HEK293 (cell line): ENCODE measurements around the gene PDZD4.

Experiments used
- CTCF ChIA-PET: fragments of 350-600 bp; formaldehyde crosslinking; extraction: SDS; loops from one replicate; lab custom pipeline; 2021; ENCODE audit warnings: antibody characterized with exemption; lab: Yijun Ruan, JAX
- POLR2A ChIA-PET: fragments of 300-600 bp; formaldehyde crosslinking; extraction: SDS; loops from one replicate; lab custom pipeline; 2020; ENCODE audit warnings: antibody characterized with exemption, inconsistent platforms; lab: Yijun Ruan, JAX
- H3K27ac ChIP-seq: fragments of 200-500 bp; sonication (Bioruptor generic); 2 replicates; pipeline ENCODE4 v1.5.1; 2014; ENCODE audit warnings: low read depth, low read length, control low read depth, inconsistent platforms; ENCODE audit errors: extremely low read depth
- H3K36me3 ChIP-seq, 2 experiments: fragments of 200-500 bp in 1 of 2; sonication (Bioruptor generic) in 1 of 2; 1 replicate in 1 of 2; 2 replicates in 1 of 2; pipeline ENCODE4 v1.5.1; 2014 to 2017; ENCODE audit warnings: inconsistent platforms in 2 of 2, low read length in 2 of 2; ENCODE audit not compliant: control insufficient read depth in 2 of 2, insufficient read depth in 1 of 2
- H3K4me1 ChIP-seq: fragments of 200-500 bp; sonication (Bioruptor generic); 2 replicates; pipeline ENCODE4 v1.5.1; 2014; ENCODE audit warnings: mild to moderate bottlenecking, low read length, inconsistent platforms; ENCODE audit not compliant: control insufficient read depth, insufficient read depth
- H3K4me3 ChIP-seq: 2 replicates; pipeline ENCODE4 v1.5.1; 2011; ENCODE audit warnings: low read depth, mild to moderate bottlenecking, control low read depth, low read length, moderate library complexity
- H3K9me3 ChIP-seq: fragments of 200-500 bp; sonication (Bioruptor generic); 2 replicates; pipeline ENCODE4 v1.5.1; 2014; ENCODE audit warnings: low read depth, low read length, inconsistent platforms; ENCODE audit not compliant: control insufficient read depth, insufficient read depth
- BCL11A ChIP-seq: fragments of 450-650 bp; formaldehyde crosslinking; IDR thresholded peaks from 2 replicates; pipeline ENCODE4 v1.5.1; 2016; ENCODE audit warnings: low read depth, missing biosample characterization, missing genetic modification characterization
- GLI4 ChIP-seq: fragments of 450-650 bp; formaldehyde crosslinking; IDR thresholded peaks from 2 replicates; pipeline ENCODE4 v1.5.1; 2016; ENCODE audit warnings: missing biosample characterization, missing genetic modification characterization
- KLF17 ChIP-seq: fragments of 450-650 bp; formaldehyde crosslinking; IDR thresholded peaks from 2 replicates; pipeline ENCODE4 v1.5.1; 2016; ENCODE audit warnings: missing biosample characterization, missing genetic modification characterization
- KLF7 ChIP-seq: fragments of 450-650 bp; formaldehyde crosslinking; IDR thresholded peaks from 2 replicates; pipeline ENCODE4 v1.5.1; 2016; ENCODE audit warnings: missing biosample characterization, missing genetic modification characterization, borderline replicate concordance
- MZF1 ChIP-seq: fragments of 450-650 bp; formaldehyde crosslinking; IDR thresholded peaks from 2 replicates; pipeline ENCODE4 v1.5.1; 2017; ENCODE audit warnings: missing biosample characterization, missing genetic modification characterization, borderline replicate concordance
- TRIM28 ChIP-seq: IDR thresholded peaks from 2 replicates; pipeline ENCODE4 v1.6.1; 2011; ENCODE audit warnings: low read length, control low read depth, borderline replicate concordance
- YY1 ChIP-seq: fragments of 450-650 bp; formaldehyde crosslinking; IDR thresholded peaks from 2 replicates; pipeline ENCODE4 v1.5.1; 2018; ENCODE audit warnings: missing biosample characterization, missing genetic modification characterization
- ZBTB10 ChIP-seq: fragments of 450-650 bp; formaldehyde crosslinking; IDR thresholded peaks from 2 replicates; pipeline ENCODE4 v1.5.1; 2016; ENCODE audit warnings: missing biosample characterization, missing genetic modification characterization
- ZNF174 ChIP-seq: fragments of 450-650 bp; formaldehyde crosslinking; IDR thresholded peaks from 2 replicates; pipeline ENCODE4 v1.5.0; 2017; ENCODE audit warnings: missing biosample characterization, mild to moderate bottlenecking, missing genetic modification characterization
- ZNF24 ChIP-seq: fragments of 450-650 bp; formaldehyde crosslinking; IDR thresholded peaks from 2 replicates; pipeline ENCODE4 v1.5.1; 2016; ENCODE audit warnings: missing biosample characterization, missing genetic modification characterization
- ZNF266 ChIP-seq: fragments of 450-650 bp; formaldehyde crosslinking; IDR thresholded peaks from 2 replicates; pipeline ENCODE4 v1.5.1; 2016; ENCODE audit warnings: missing biosample characterization, missing genetic modification characterization, low read depth
- ZNF311 ChIP-seq: fragments of 450-650 bp; formaldehyde crosslinking; IDR thresholded peaks from 2 replicates; pipeline ENCODE4 v1.5.1; 2017; ENCODE audit warnings: missing biosample characterization, missing genetic modification characterization, borderline replicate concordance
- ZNF335 ChIP-seq: fragments of 450-650 bp; formaldehyde crosslinking; conservative IDR thresholded peaks from 2 replicates; pipeline ENCODE4 v1.5.1; 2016; ENCODE audit warnings: missing biosample characterization, missing genetic modification characterization
- ZNF350 ChIP-seq: fragments of 450-650 bp; formaldehyde crosslinking; IDR thresholded peaks from 2 replicates; pipeline ENCODE4 v1.5.0; 2017; ENCODE audit warnings: missing biosample characterization, mild to moderate bottlenecking, missing genetic modification characterization
- ZNF354C ChIP-seq: fragments of 450-650 bp; formaldehyde crosslinking; IDR thresholded peaks from 2 replicates; pipeline ENCODE4 v1.5.1; 2016; ENCODE audit warnings: missing biosample characterization, missing genetic modification characterization, low read depth, borderline replicate concordance
- ZNF391 ChIP-seq: fragments of 450-650 bp; formaldehyde crosslinking; IDR thresholded peaks from 2 replicates; pipeline ENCODE4 v1.5.1; 2016; ENCODE audit warnings: low read depth, missing biosample characterization, missing genetic modification characterization, borderline replicate concordance
- ZNF555 ChIP-seq: fragments of 450-650 bp; formaldehyde crosslinking; conservative IDR thresholded peaks from 2 replicates; pipeline ENCODE4 v1.5.1; 2017; ENCODE audit warnings: missing biosample characterization, mild to moderate bottlenecking, missing genetic modification characterization, inconsistent platforms
- ZNF639 ChIP-seq: fragments of 450-650 bp; formaldehyde crosslinking; IDR thresholded peaks from 2 replicates; pipeline ENCODE4 v1.5.1; 2016; ENCODE audit warnings: missing biosample characterization, missing genetic modification characterization
- ZNF768 ChIP-seq: fragments of 450-650 bp; formaldehyde crosslinking; IDR thresholded peaks from 2 replicates; pipeline ENCODE4 v1.5.1; 2018; ENCODE audit warnings: missing biosample characterization, mild to moderate bottlenecking, missing genetic modification characterization
- TF ChIP-seq, protein P1 (sequence below): fragments of 450-650 bp; formaldehyde crosslinking; IDR thresholded peaks from 2 replicates; pipeline ENCODE4 v1.5.1; 2016; ENCODE audit warnings: missing biosample characterization, missing genetic modification characterization

The PDZD4 gene

GRCh38 chrX:153851981-153852380, 21.6 kb upstream of the PDZD4 start (continued):
- TF ChIP-seq ZNF555 (tag by site-specific recombination) (no peak), KLF7 (tag by site-specific recombination) (no peak), MZF1 (tag by site-specific recombination) (no peak), ZNF311 (tag by site-specific recombination) (no peak), ZNF24 (tag by site-specific recombination) (no peak), YY1 (tag by site-specific recombination) (no peak), ZBTB10 (tag by site-specific recombination) (no peak), ZNF350 (tag by site-specific recombination) (no peak), GLI4 (tag by site-specific recombination) (no peak), TRIM28 (no peak), ZNF768 (tag by site-specific recombination) (no peak), ZNF639 (no peak), ZNF335 (tag by site-specific recombination) (no peak)
- TF ChIP-seq, protein P1, sequence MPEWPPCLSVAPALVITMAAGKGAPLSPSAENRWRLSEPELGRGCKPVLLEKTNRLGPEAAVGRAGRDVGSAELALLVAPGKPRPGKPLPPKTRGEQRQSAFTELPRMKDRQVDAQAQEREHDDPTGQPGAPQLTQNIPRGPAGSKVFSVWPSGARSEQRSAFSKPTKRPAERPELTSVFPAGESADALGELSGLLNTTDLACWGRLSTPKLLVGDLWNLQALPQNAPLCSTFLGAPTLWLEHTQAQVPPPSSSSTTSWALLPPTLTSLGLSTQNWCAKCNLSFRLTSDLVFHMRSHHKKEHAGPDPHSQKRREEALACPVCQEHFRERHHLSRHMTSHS: no peak
- TF ChIP-seq, all 188 proteins: peak for 0

GRCh38 chrX:153848325-153848724, 18.0 kb upstream of the PDZD4 start:
- POLR2A ChIA-PET: no interaction called here
- TF ChIP-seq ZNF174 (no peak), KLF17 (tag by site-specific recombination) (no peak), ZNF391 (tag by site-specific recombination) (no peak), BCL11A (tag by site-specific recombination) (no peak), ZNF266 (tag by site-specific recombination) (no peak), ZNF354C (tag by site-specific recombination) (no peak), ZNF350 (tag by site-specific recombination) (no peak)
- TF ChIP-seq, all 188 proteins: peak for 0
- no peak overlapping the region for H3K27ac ChIP-seq
- no peaks in the 10 kb centered on the region for H3K36me3 ChIP-seq
- H3K4me1 ChIP-seq: no peaks in the 10 kb centered on the region
- CTCF ChIA-PET: no interaction called here
- no peak overlapping the region for H3K4me3 ChIP-seq
- no peaks in the 10 kb centered on the region for H3K9me3 ChIP-seq
